ENCODE results near the gene SCIN.
"Not testable (repeated sequence)": the region's sequence is repeated elsewhere in the genome, so short reads cannot be mapped to it uniquely, and the experiment has no call there.

SCIN gene

DNA sequence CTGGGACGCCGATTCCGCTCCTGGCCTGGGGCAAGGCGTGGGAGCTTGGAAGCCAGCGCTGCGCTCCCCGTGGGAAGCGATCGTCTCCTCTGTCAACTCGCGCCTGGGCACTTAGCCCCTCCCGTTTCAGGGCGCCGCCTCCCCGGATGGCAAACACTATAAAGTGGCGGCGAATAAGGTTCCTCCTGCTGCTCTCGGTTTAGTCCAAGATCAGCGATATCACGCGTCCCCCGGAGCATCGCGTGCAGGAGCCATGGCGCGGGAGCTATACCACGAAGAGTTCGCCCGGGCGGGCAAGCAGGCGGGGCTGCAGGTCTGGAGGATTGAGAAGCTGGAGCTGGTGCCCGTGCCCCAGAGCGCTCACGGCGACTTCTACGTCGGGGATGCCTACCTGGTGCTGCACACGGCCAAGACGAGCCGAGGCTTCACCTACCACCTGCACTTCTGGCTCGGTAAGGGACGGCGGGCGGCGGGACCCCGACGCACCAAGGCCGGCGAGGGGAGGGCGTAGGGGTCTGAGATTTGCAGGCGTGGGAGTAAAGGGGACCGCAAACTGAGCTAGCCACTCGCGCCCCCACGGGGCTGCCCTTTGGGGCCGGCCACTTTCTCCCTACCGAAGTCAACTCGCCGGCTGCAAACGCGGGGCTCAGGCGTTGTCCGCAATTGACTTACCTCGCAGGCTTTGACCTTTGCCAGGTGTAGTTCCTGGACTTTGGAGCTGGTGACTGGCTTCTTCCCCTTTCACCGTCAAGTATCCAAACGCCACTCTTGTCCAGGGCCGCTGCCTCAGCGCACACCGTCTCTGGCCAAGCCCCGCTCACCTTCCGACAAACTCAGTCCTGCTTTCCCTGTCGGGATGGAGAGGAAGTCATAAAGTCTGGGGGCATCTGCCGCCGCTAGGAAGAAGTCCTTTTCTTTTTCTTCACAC is at the start of gene SCIN:
SCIN (plus strand) TSS at position 187 of the 928 bp plus-strand sequence; CDS start at position 254, 67 bp downstream.
- DNase-seq, result no peak

GRCh38 chr7:12524794-12525386 is 45.6 kb upstream of the SCIN start:
- DNase-seq, result no peak

DNA sequence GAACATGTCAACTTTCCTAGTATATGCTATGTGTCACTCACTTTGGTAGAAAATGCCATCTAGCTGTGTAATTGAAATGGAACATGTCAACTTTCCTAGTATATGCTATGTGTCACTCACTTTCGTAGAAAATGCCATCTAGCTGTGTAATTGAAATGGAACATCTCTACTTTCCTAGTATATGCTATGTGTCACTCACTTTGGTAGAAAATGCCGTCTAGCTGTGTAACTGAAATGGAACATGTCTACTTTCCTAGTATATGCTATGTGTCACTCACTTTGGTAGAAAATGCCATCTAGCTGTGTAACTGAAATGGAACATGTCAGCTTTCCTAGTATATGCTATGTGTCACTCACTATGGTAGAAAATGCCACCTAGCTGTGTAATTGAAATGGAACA is 43.8 kb upstream of the SCIN start:
- DNase-seq, result not testable (repeated sequence)

DNA sequence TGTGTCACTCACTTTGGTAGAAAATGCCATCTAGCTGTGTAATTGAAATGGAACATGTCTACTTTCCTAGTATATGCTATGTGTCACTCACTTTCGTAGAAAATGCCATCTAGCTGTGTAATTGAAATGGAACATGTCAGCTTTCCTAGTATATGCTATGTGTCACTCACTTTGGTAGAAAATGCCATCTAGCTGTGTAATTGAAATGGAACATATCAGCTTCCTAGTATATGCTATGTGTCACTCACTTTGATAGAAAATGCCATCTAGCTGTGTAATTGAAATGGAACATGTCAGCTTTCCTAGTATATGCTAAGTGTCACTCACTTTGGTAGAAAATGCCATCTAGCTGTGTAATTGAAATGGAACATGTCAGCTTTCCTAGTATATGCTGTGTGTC is 42.9 kb upstream of the SCIN start:
- DNase-seq, result not testable (repeated sequence)

- no peak for DNase-seq
These were observed 40.4 kb upstream of the SCIN start for GRCh38 chr7:12529971-12530710.

DNA sequence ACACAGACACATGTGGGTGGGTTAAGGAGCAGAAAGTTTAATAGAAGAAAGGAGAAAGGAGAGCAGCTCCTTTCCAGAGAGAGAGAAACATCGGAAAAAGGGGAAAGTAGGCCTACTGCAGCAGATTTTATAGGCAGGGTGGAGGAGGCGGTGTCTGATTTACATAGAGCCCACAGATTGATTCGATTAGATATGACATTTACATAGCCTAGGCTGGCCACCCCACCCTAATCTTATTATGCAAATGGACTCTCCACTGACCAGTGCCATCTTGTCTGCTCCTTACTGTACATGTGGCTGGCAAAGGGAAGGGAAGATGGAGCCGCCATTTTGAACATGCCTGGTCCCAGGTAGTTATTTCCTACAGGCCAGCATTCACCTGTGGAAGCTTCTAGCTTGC is 38.7 kb upstream of the SCIN start:
- DNase-seq, result no peak

DNA sequence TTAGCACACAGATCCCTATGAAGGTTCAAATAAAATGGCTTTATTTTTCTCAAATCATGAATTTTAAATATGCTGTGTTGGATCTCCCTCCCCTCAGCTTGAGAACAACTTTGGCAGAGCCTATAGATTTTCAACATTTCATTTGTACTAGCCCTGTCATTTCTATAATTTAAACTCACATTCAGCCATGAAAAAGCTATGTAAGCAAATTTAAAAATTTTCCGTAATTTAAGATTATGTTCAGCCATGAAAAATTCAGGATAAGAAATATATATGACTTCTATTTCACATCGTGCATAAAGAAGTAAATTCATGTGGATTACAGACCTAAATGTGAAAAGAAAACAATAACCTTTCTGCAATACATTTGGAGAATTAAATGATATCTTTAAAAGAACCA is 36.5 kb upstream of the SCIN start:
- DNase-seq, result no peak

GRCh38 chr7:12539681-12540080 is 30.8 kb upstream of the SCIN start:
- DNase-seq, result no peak

- no peak for DNase-seq
These were observed 29.7 kb upstream of the SCIN start for GRCh38 chr7:12540850-12541249.

DNA sequence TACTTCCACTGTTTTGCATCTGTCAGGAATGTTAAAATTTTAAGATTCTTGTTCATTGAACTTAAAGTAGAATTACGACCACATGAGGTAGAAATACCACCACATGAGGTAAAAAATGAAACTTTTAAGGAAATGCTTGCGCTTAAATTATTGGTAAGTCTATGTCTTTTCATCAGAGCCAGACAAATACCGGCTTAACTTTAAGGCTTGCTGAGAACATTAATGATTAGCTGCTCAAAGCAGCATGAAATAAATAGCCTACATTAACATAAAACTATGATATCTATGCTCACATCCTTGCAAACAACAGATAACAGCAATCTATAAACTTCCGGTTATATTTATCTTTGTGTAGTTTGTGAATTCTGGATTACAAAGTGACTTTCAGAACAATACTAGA is 26.9 kb upstream of the SCIN start:
- no peak for DNase-seq

GRCh38 chr7:12549106-12549505 is 21.4 kb upstream of the SCIN start:
- DNase-seq, result no peak

GRCh38 chr7:12550956-12551355 is 19.6 kb upstream of the SCIN start:
- DNase-seq, result no peak

GRCh38 chr7:12552876-12553275 is 17.6 kb upstream of the SCIN start:
- DNase-seq, result no peak

- no peak for DNase-seq
These were observed 17.1 kb upstream of the SCIN start for GRCh38 chr7:12553416-12553815.

- DNase-seq, result no peak
These were observed 16.2 kb upstream of the SCIN start for GRCh38 chr7:12554351-12554750.

DNA sequence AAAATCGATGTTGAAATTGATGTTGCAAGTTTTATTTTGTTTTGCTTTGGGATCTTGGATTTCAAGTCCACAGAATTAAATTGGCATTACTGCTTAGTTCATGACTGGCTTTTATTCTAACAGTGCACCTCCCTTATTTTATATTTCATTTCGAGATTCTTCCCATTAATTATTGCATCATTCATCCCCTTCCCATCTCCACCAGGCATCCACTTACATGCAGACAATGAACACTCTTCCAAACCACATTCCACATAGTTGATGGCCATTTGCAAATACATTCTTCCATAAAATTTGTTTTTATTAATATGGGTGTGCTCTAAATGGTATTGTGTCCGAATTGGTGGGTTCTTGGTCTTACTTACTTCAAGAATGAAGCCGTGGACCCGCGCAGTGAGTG is 15.6 kb upstream of the SCIN start:
- DNase-seq, result no peak

GRCh38 chr7:12555695-12556094 is 14.8 kb upstream of the SCIN start:
- not testable (repeated sequence) for DNase-seq

- not testable (repeated sequence) for DNase-seq
These were observed 14.3 kb upstream of the SCIN start for GRCh38 chr7:12556139-12556792.

DNA sequence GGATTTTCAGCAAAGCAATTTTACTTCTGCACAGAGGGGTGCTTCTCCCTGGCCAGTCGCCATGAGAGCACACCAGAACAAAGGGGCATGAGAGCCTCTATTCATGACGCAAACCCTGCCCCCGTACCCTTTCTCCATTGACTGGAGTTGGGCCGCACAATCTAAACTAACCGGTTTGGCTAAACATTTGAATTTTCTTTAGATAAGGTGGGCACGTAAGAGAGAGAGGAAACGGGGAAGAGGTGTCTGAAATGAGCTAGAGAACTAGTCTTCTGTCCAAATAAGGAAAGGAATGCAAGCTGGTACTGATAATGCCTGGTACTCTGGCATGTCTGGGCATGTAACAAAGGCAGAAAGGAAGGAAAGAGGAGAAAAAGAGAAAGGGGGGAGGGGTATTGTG is 13.2 kb upstream of the SCIN start:
- no peak for DNase-seq

DNA sequence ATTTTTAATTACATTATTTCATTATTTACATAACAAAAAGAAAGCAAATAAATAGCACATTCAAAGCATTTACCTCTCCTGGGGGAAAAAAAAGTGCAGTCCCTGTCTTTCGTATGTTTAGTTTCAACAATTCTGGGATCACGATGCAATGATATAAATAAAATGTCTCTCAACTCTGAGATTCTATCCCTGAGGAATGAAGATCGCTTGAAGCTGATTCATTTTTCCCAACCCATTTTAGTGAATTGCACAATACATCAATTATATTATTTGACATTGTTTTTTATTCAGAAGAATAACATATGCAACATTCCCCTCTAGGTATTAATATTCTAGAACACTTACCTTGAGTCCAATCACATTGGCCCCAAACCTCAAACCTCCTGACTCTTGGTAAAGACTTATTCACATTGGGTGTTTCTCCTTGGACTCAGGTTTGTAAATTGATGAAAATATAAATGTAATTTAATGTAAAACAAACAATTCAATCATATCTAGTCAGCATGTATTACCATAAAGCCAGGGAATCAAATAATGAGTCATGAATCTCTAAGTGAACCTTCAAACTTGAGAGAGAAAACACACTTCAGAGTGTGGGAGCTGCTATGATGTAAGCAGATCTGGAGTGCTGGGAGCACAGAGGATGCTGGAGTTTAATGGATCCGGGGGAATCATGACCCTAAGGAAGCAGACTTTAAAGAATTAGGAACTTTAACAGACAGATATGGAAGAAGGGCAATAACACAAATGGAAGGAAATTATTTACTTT is 5.3 kb upstream of the SCIN start:
- no peak for DNase-seq

DNA sequence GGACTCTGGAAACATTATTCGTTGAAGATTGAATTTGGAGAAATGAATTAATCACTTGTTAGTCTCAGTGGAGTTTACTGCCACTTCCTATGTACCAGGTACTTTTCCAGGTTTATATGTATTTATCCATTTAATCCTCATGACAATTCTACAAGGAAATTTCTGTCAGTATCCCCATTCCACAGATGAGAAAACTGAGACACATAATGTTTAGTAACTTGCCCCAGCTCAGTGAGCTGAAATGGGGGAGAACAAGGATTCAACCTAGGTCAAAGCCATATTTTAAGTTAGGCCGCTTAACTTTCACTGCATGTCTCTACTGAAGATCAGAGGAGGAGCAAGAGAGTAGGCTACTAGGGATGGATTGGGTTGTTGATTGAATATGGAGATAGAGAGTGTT is 4.6 kb upstream of the SCIN start:
- no peak for DNase-seq

- no peak for DNase-seq
These were observed 3.5 kb upstream of the SCIN start for GRCh38 chr7:12567015-12567414.

Data from T1000 (cell line).